Measurements from ENCODE around the gene PKMYT1.

The PKMYT1 gene

GRCh38 chr16:2973605-2974318, 6.5 kb downstream of the PKMYT1 start:
- DNase-seq (ENCODE audit: low spot score): no peak

- no peak for DNase-seq (ENCODE audit: low spot score)
Measured at GRCh38 chr16:2973093-2973492, 7.2 kb downstream of the PKMYT1 start.

- no peak for DNase-seq (ENCODE audit: low spot score)
Measured at GRCh38 chr16:2971985-2972784, 8.1 kb downstream of the PKMYT1 start.

- no peak for DNase-seq (ENCODE audit: low spot score)
Measured at GRCh38 chr16:2971134-2971984, 8.9 kb downstream of the PKMYT1 start.

- DNase-seq (ENCODE audit: low spot score): no peak
Measured at GRCh38 chr16:2970563-2970962, 9.7 kb downstream of the PKMYT1 start.

GRCh38 chr16:2969545-2970521, 10.4 kb downstream of the PKMYT1 start:
- peak; percentile 89 for DNase-seq (ENCODE audit: low spot score)

DNA sequence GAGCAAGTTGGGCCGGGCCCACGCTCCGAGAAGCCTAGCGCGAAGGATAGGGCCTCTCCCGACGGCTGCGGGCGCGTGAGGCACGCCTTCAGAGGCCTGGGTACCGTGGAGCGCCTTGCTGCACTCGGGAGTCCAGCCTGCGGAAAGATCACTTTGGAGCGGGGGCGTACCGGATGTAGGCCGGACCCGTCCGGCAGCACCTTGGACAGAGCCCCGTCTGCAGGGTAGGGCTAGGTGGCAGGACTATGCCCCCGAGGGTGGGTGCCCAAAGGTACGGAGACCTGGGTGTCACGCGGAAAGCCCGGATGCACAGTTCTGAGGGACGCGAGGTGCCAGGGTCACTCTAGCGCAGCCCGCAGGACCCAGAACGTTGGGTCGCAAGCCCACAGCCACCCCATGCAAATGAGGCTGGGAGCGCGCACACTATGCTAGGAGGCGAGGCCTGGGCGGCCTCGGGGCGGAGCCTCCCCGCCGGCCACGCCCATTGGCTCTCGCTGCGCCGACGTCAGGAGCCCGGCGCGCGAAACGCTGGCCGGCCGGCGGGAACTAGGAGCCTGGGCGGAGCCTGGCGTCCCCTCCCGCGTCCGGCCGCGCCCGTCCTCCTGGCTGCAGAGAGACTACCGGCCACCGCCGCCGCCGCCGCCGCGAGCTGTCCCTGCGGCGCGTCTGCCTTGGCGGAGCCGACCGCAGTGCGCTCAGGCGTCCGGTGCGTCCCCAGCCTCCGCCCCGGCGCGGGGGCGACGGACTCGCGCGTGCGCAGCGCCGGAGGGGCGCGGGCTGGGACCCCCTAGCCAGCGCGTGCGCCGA, 11.3 kb downstream of the PKMYT1 start, which contains the start of gene PAQR4:
TSS of gene PAQR4 (plus strand) at position 611 of the 807 bp plus-strand sequence. CDS start 327 bp downstream, outside the sequence.
- DNase-seq (ENCODE audit: low spot score): peak; percentile 94

DNA sequence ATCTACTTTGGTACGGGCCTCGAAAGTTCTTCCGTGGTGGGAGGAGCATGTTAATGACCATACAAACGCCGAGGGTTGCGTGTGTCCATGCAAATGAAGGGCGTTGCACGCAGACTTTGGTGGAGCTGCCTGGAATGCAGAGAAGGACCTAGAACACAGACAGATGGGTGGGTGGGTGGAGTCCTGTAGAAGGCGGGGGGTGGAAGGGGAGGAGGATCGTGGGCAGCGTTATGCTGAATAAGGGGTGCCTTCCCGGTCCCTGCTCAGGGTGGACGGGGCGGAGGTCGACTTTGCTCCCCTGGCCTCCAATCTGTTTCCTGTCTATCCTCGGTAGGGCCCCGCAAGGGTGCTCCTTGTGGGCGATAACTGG, 11.9 kb downstream of the PKMYT1 start:
- DNase-seq (ENCODE audit: low spot score): peak; percentile 85

DNA sequence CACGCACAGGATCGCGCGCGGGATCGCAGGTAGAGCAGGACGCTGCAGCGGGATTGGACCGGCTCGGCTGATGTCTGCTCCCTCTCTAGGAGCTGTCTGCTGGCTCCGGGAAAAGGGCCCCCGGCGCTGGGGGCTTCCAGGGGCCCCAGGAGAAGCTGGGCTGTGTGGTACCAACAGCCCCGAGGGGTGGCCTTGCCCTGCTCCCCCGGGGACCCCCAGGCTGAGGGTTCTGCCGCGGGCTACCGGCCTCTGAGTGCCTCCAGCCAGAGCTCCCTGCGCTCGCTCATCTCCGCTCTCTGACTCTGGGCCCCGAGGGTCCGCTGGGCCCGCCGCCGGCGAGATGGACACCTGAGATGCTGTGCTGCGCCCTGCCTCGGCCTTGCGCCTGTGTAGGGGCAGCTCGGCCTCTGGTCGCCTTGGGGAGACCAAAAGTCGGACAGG, 12.5 kb downstream of the PKMYT1 start:
- DNase-seq (ENCODE audit: low spot score): no peak

DNA sequence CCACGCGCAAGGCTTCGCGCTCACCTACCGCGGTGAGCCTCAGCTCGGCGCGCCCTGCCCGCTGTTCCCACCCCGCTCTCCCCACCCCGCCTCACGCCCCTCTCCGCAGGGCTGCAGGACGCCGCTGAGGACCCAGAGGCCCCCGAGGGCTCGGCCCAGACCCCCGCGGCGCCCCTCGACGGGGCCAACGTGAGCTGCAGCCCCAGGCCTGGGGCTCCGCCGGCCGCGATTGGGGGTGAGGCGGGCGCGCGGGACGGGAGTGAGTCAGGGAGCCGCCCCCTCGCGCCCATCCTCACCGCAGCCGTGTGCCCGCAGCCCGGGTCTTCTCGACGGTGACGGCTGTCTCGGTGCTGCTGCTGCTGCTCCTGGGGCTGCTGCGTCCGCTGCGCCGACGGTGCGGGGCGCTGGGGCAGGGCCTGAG, 13.0 kb downstream of the PKMYT1 start:
- no peak for DNase-seq (ENCODE audit: low spot score)

- DNase-seq (ENCODE audit: low spot score): no peak
Measured at GRCh38 chr16:2966808-2967191, 13.4 kb downstream of the PKMYT1 start.

DNA sequence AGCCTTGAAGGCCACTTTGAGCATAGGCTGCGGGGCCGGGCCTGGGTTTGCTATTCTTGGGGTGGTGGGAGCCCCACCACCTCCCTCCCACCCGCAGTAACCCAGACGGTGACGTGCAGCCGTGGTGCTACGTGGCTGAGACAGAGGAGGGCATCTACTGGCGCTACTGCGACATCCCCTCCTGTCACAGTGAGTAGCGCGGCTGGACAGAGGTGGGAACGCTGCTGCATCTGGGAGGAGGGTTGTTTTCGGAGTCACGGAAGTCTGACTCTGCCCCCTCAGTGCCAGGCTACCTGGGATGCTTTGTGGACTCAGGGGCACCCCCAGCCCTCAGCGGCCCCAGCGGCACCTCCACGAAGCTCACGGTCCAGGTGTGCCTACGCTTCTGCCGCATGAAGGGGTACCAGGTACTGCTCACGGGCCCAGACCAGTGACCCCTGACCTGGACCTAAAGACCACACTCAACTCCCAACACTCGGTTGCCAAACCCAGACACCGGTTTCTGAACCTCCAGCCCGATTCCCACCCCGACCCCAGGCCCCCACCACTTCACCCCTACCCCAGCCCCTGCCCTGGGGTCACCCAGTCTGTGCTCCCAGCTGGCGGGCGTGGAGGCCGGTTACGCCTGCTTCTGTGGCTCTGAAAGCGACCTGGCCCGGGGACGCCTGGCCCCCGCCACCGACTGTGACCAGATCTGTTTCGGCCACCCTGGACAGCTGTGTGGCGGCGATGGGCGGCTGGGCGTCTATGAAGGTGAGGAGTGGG, 14.0 kb downstream of the PKMYT1 start:
- no peak for DNase-seq (ENCODE audit: low spot score)

GRCh38 chr16:2964475-2965336, 15.5 kb downstream of the PKMYT1 start:
- DNase-seq (ENCODE audit: low spot score): peak; percentile 94

GRCh38 chr16:2963723-2964474, 16.3 kb downstream of the PKMYT1 start, which contains the start of gene KREMEN2:
KREMEN2 (plus strand) TSS chr16:2964275; CDS start chr16:2964521, 246 bp downstream.
- peak; percentile 83 for DNase-seq (ENCODE audit: low spot score)

GRCh38 chr16:2963074-2963722, 17.0 kb downstream of the PKMYT1 start:
- DNase-seq (ENCODE audit: low spot score): peak; percentile 70

DNA sequence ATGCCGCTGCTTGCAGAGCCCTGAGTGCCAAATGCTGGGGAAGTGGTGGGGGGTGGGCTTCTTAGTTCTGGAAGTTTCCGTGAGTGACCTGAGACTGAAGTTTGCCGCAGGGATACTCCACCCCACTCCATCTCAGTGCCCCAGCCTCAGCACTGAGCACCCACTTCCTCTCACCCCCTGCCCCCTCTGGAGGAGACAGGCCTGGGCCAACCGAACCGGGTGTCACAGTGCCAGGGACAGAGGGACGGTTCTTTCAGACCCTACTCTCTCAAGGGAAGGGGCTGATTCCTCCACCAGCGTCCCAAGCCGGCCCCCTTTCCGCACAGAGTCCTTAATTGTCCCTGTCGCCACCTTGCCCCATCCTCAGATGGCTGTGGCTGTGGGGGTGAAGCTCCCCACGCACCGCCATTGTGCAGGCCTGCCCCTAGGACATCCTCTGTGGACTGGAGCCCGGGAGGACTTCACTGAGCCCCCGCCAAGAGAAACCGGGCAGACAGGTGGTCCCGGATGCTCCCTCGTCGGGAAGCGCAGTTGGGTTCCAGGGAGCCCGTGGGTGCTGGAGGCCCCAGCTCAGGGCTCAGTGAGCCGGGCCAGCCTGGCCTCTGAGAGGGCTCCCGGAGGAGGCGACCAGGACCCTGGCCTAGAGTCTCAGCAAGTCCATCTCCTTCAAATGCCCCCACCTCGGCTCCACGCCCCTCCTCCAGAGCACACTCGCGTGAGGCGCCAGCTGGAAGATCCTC, 17.7 kb downstream of the PKMYT1 start:
- peak; percentile 46 for DNase-seq (ENCODE audit: low spot score)
